GM10248 (cell line): Measurements from ENCODE around the gene TMEM54.

Experiments used
- CTCF ChIA-PET: fragments of 300-600 bp; sonication (Branson Sonifier 250); formaldehyde crosslinking; extraction: SDS; loops from one replicate; lab custom pipeline; 2021; ENCODE audit warnings: antibody characterized with exemption; lab: Yijun Ruan, JAX
- POLR2A ChIA-PET: fragments of 350-650 bp; sonication (Branson Sonifier 250); formaldehyde crosslinking; extraction: SDS; loops from one replicate; lab custom pipeline; 2020; ENCODE audit warnings: antibody characterized with exemption; lab: Yijun Ruan, JAX
- DNase-seq: peaks from one replicate; pipeline ENCODE4 v3.0.0; 2012; ENCODE audit errors: extremely low spot score
- TF ChIP-seq, protein P1 (sequence below): IDR thresholded peaks from 2 replicates; pipeline ENCODE4 v1.5.1; 2012; ENCODE audit warnings: mild to moderate bottlenecking, low read depth; ENCODE audit errors: extremely low read depth, missing control alignments, control extremely low read depth

The TMEM54 gene

GRCh38 chr1:32876341-32877210, 24.6 kb downstream of the TMEM54 start:
- CTCF ChIA-PET = interaction anchor here (0.6 to 7.0 kb wide), 29 partner anchors 10 to 475 kb away, joined by 3 to 55 read pairs (median 6); partner anchors contain the start of genes AZIN2 and HPCA
- POLR2A ChIA-PET = interaction anchor here (0.7 kb wide), 2 partner anchors 196 to 541 kb away, joined by 3 to 6 read pairs; no protein-coding TSS in a partner anchor
- TF ChIP-seq, protein P1, sequence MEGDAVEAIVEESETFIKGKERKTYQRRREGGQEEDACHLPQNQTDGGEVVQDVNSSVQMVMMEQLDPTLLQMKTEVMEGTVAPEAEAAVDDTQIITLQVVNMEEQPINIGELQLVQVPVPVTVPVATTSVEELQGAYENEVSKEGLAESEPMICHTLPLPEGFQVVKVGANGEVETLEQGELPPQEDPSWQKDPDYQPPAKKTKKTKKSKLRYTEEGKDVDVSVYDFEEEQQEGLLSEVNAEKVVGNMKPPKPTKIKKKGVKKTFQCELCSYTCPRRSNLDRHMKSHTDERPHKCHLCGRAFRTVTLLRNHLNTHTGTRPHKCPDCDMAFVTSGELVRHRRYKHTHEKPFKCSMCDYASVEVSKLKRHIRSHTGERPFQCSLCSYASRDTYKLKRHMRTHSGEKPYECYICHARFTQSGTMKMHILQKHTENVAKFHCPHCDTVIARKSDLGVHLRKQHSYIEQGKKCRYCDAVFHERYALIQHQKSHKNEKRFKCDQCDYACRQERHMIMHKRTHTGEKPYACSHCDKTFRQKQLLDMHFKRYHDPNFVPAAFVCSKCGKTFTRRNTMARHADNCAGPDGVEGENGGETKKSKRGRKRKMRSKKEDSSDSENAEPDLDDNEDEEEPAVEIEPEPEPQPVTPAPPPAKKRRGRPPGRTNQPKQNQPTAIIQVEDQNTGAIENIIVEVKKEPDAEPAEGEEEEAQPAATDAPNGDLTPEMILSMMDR = peak; percentile 89
- DNase-seq = peak; percentile 80

DNA sequence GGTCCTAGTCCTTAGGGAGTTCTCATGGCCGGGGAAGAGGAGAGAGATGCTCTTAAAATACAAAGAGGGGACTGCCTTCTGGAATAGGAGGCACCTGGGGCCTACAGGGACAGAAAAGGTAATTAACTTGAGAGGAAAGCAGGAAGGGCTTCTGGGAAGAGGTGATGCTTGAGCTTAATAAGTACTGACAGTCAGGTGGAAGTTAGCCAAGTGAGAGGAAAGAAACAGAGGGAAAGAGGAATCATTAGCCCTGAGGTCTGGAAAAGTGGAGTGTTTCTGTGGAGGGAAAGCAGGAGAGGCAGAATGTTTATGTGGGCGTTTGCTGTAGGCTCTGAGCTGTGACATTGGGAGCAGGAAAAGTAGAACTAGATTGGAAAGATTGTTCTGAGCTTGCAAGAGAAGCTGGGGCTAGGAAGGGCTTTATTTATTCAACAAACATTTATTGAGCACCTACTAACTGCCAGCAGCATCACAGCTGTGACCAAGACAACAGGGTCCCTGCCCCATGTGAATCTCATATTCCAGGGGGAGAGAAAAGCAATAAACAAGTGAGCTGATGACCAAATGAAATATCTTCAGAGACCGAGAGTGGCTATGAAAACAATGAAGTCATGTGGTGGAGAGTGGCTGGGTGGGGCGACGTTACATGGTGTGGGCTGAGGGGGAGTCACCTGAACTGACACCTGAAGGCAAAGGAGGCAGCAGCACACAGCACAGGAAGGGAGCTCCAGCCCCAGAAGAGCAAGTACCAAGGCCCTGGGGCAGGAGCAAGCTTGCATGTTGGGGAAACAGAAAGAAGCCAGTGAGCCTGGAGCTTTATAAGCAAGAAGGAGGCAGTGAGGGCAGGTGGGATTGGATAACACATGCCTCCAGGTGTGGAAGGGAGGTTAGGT, 26.1 kb downstream of the TMEM54 start:
- ChIA-PET POLR2A (interaction anchor here (0.7 kb wide), 1 partner anchor 539 kb away, joined by 6 read pairs; no protein-coding TSS in a partner anchor), CTCF (interaction anchor here (1.0 to 7.0 kb wide), 23 partner anchors 9 to 483 kb away, joined by 3 to 55 read pairs (median 7); partner anchors contain the start of genes AZIN2 and HPCA)
- TF ChIP-seq, protein P1 = no peak
- no peak for DNase-seq

DNA sequence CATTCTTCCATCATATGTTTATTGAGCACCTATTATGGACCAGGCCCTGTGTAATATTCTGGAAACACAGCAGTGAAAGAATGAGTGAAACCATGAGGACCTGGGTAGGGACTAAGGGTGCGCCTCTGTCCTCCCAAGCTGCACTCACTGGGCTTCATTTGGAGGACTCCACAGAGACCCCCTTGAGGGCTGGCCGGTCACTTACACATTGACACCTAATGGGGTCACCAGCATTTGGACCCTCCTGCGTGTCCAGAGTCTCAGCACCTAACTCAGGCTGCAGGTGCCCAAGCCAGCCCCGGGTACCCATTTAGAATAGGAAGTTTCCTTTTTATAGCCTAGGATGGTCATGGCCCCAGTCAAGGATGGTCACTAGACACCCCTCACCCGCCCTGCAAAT, 27.7 kb downstream of the TMEM54 start:
- CTCF ChIA-PET = interaction anchor here (0.6 to 7.0 kb wide), 20 partner anchors 10 to 473 kb away, joined by 3 to 51 read pairs (median 4); no protein-coding TSS in a partner anchor
- TF ChIP-seq, protein P1 = no peak
- POLR2A ChIA-PET = no interaction called here
- DNase-seq = no peak

GRCh38 chr1:32872192-32872460, 29.1 kb downstream of the TMEM54 start:
- CTCF ChIA-PET = interaction anchor here (0.8 to 7.0 kb wide), 23 partner anchors 9 to 471 kb away, joined by 3 to 51 read pairs (median 5); no protein-coding TSS in a partner anchor
- TF ChIP-seq, protein P1 = no peak
- DNase-seq = no peak
- POLR2A ChIA-PET = no interaction called here

DNA sequence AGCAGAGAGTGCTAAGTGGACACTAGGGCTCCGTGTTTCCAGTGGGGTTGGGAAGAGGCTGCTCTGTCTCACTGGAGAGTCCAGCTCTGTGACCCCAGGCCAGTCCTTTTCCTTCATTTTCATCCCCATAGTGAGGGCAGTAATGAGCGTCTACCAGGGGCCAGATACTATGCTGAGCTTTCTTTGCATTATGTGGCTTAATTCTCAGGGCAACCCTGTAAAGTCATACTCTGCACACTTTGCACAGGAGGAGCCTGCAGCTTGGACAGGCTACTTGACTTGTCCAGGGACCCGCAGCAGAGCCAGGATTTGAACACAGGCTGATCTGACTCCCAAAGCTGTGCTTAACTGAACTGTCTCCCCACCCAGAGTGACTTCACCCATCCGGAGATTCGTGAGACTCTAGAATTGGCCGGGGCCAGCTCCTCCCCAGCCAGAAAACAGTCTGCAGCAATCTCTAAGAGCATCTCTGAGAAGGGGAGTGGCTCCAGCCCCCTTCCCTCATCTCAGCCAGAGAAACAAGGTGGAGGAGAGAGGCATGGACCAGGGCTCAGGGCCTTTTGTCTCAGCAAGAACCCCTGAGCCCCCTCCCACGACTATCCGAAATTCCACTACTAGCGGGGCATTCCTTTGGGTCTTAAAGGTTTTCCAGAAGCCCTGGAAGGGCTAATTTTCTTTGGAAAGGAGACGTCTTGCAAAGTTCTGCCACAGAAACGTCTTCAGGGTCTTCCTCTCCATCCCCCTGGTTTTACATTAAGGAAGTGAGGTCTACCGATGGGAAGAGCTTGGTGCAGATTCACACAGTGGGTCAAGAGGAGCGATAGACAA, 29.6 kb downstream of the TMEM54 start:
- CTCF ChIA-PET = interaction anchor here (0.6 to 7.0 kb wide), 25 partner anchors 8 to 471 kb away, joined by 3 to 51 read pairs (median 4); no protein-coding TSS in a partner anchor
- POLR2A ChIA-PET = no interaction called here
- DNase-seq = no peak
- TF ChIP-seq, protein P1 = no peak
